ENCODE results near the gene MEGF10. TPM values are rescaled to one million over a fixed set of nuclear protein-coding genes. Genes with fewer than 3 reads are reported as not detected.

Gene MEGF10
- polyA plus RNA-seq, 1 experiment = not detected

- Histone ChIP-seq H3K27me3 (ENCODE audit: control insufficient read depth, insufficient read depth, low read length) (no peaks in the 10 kb centered on the region), H3K36me3 (ENCODE audit: control insufficient read depth, insufficient read depth, low read length) (no peaks in the 10 kb centered on the region), H3K4me3 (ENCODE audit: low read depth, low read length) (no peak overlapping the region)
- DNase-seq (ENCODE audit: low read depth) = no peak
- TF ChIP-seq CTCF (IDR thresholded peaks at IDR 0.05; ENCODE audit: insufficient read depth, low read depth, low read length) = no peak
- POLR2A ChIA-PET = no interaction called here
- CTCF ChIA-PET = no interaction called here
Measured at GRCh38 chr5:127363403-127363802, 72.8 kb downstream of the MEGF10 start.

- ChIA-PET CTCF (no interaction called here), POLR2A (no interaction called here)
- DNase-seq (ENCODE audit: low read depth) = no peak
- TF ChIP-seq CTCF (IDR thresholded peaks at IDR 0.05; ENCODE audit: insufficient read depth, low read depth, low read length) = no peak
- H3K36me3 ChIP-seq (ENCODE audit: control insufficient read depth, insufficient read depth, low read length) = no peaks in the 10 kb centered on the region
- H3K27me3 ChIP-seq (ENCODE audit: control insufficient read depth, insufficient read depth, low read length) = no peaks in the 10 kb centered on the region; the same call in 1 of the 2 replicates
- no peak overlapping the region for H3K4me3 ChIP-seq (ENCODE audit: low read depth, low read length)
Measured at GRCh38 chr5:127367029-127367428, 76.4 kb downstream of the MEGF10 start.

DNA sequence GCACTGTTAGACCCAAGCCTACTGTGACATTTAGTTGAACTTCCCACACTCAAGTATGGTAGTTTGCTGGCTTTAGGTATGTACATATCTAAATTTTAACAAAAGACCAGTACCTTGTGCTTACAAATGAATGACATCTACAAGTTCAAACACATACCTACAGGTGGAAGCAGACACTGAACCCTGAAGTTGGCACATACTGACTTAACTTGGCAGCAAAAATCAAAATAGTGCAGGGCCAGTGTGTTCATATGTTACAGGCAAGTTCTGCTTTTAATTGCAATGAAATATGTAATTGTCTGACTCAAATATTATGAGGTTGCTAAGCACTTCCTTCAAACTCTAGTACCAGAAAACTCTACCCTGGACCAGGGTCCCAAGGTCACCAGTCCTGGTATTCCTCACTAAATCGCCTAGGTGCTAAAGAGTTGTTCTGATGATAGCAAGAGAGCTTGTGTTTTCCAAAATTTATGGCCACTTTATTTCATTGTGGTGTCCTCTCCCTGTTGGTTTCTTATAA, 77.4 kb downstream of the MEGF10 start:
- ChIA-PET POLR2A (no interaction called here), CTCF (interaction anchor here (0.6 to 1.1 kb wide), 2 partner anchors 10 to 89 kb away, joined by 3 read pairs; no protein-coding TSS in a partner anchor)
- DNase-seq (ENCODE audit: low read depth) = no peak
- Histone ChIP-seq H3K4me3 (ENCODE audit: low read depth, low read length) (no peak overlapping the region), H3K27me3 (ENCODE audit: control insufficient read depth, insufficient read depth, low read length) (no peaks in the 10 kb centered on the region; the same call in 1 of the 2 replicates), H3K36me3 (ENCODE audit: control insufficient read depth, insufficient read depth, low read length) (no peaks in the 10 kb centered on the region)
- TF ChIP-seq CTCF (IDR thresholded peaks at IDR 0.05; ENCODE audit: insufficient read depth, low read depth, low read length) = no peak

DNA sequence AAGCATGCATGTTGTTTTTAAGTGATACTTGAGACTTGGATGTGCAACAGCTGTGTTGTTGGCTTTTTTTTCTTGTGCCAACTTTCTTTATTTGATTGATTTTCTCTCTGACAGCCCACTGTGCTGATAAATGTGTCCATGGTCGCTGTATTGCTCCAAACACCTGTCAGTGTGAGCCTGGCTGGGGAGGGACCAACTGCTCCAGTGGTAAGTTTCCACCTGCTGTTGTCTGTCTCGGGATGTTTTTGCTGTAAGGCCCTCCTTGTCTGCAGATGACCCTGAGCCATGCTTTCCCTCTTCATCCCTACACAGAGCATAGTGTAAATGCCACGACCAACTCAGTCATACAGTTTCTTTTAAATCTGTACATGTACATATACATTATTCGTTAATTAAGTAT, 79.2 kb downstream of the MEGF10 start:
- CTCF ChIA-PET = no interaction called here
- no peaks in the 10 kb centered on the region for H3K36me3 ChIP-seq (ENCODE audit: control insufficient read depth, insufficient read depth, low read length)
- no peaks in the 10 kb centered on the region; the same call in 1 of the 2 replicates for H3K27me3 ChIP-seq (ENCODE audit: control insufficient read depth, insufficient read depth, low read length)
- no peak overlapping the region for H3K4me3 ChIP-seq (ENCODE audit: low read depth, low read length)
- DNase-seq (ENCODE audit: low read depth) = no peak
- TF ChIP-seq CTCF (IDR thresholded peaks at IDR 0.05; ENCODE audit: insufficient read depth, low read depth, low read length) = no peak
- POLR2A ChIA-PET = no interaction called here

GRCh38 chr5:127370631-127371030, 80.0 kb downstream of the MEGF10 start:
- H3K4me3 ChIP-seq (ENCODE audit: low read depth, low read length) = no peak overlapping the region
- POLR2A ChIA-PET = no interaction called here
- CTCF ChIA-PET = interaction anchor here (0.6 kb wide), 2 partner anchors 28 to 437 kb away, joined by 3 read pairs; no protein-coding TSS in a partner anchor
- H3K36me3 ChIP-seq (ENCODE audit: control insufficient read depth, insufficient read depth, low read length) = no peaks in the 10 kb centered on the region
- TF ChIP-seq CTCF (IDR thresholded peaks at IDR 0.05; ENCODE audit: insufficient read depth, low read depth, low read length) = no peak
- no peaks in the 10 kb centered on the region; the same call in 1 of the 2 replicates for H3K27me3 ChIP-seq (ENCODE audit: control insufficient read depth, insufficient read depth, low read length)
- DNase-seq (ENCODE audit: low read depth) = no peak

All from BJ (cell line).